ENCODE results near the gene CTNNA3. TPM values are rescaled to one million over a fixed set of nuclear protein-coding genes. Genes with fewer than 3 reads are reported as not detected.
A peak's percentile ranks its signal among the peaks of the same experiment; 100 is the strongest.

The CTNNA3 gene
- total RNA-seq, 1 experiment from 2014 or later = not detected

DNA sequence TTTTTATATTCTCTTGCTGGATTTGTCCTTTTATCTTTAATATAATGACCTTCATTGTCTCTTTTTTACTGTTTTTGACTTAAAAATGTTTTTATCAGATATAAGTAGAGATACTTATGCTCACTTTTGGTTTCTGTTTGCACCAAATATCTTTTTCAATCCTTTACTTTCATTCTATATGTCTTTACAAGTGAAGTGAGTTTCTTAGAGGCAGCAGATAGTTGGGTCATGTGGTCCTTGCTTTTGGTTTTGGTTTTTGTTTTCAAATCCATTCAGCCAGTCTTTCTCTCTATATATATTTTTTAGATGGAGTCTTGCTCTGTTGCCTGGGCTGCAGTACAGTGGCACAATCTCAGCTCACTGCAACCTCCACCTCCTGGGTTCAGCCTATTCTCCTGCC is 1702.5 kb downstream of the CTNNA3 start:
- DNase-seq (ENCODE audit: low read depth) = no peak

DNA sequence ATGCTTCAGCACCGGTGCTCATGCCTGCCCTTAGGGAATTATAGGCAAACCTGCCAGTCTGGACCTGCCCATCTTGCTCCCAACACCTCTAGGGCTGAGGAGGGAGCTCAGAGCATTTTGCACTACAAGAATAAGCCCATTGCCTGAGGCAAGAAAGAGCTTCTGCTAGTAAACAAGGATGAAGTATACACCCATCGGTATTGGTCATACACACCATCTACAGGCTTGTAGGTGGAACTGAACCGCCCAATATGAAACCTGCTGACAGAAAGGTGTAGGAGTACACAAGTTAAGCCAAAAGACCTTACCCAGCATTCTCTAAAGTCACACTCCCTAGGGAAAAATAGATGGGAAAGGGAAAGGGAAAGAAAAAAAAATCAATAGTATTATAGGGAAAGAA is 1727.1 kb downstream of the CTNNA3 start:
- no peak for DNase-seq (ENCODE audit: low read depth)

DNA sequence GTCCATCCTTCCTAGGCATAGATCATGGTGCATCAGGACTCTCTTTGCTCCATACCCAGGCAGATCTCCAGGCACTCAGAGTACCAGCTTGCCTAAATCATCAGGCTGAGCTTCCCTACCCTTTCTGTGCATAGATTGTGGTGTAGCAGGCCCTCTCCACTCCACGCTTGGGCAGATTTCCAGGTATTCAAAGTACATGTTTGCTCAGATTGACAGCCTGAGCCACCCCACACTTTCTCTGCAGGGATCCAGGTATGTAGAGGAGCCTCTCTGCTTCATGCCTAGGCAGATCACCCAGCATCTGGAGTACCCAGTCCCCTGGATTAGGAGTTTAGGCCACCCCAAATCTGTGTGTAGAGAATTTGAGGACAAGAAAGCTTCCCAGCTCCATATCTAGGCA is 1727.6 kb downstream of the CTNNA3 start:
- no peak for DNase-seq (ENCODE audit: low read depth)

DNA sequence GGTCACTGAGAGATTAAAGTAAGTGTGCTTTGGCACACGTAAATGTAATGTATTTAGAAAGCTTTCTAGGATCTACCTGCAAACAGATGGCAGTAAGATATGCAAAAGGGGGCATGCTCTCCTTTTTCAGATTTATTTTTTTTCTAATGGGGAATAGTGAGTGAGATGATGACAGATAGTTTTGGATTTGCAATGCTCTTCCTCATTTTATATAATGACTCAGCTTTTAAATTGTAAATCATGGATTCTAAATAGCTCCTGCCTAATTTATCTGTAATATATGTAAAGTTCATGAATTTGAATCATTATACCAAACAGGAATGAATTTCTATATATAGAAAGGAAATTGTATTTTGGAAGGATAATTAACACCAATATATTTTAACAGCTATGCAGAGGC is 1731.8 kb downstream of the CTNNA3 start:
- DNase-seq (ENCODE audit: low read depth) = no peak

DNA sequence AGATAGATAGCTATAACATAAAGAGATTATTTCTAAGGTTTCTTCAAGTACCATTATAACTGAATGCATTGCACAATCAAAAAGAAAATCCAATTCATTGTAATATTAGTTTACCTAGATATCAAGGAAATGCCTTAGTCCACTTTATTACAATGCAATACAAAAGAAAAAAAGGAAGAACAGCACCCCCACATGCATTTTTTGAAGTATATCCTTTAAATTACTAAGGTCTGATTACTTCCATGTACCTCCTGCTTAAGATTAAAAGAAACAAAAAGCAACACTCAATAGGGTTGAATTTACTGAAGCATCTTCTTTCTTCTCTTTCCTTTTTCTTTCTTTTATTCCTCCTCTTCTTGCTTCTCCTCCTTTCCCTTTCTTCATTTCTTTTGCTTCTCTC is 1743.9 kb downstream of the CTNNA3 start:
- no peak for DNase-seq (ENCODE audit: low read depth)

DNA sequence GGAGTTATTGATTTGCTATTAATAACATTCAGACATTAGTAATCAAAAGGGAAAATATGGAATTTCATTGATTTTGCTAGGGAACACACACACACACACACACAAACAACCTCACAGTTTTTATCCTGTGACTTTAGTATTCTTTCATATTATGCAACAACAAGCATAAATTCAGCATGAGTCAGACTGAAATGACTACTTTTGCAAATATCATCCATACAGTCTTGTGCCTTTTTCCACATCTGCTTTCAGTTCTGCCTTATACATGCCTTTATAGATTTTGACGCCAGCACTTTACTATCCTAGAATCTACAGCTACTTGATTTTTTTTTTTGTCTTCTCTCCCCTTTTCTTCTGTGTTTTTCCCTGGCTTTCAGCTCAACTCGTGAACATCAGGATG is 1745.9 kb downstream of the CTNNA3 start:
- DNase-seq (ENCODE audit: low read depth) = peak; percentile 65

DNA sequence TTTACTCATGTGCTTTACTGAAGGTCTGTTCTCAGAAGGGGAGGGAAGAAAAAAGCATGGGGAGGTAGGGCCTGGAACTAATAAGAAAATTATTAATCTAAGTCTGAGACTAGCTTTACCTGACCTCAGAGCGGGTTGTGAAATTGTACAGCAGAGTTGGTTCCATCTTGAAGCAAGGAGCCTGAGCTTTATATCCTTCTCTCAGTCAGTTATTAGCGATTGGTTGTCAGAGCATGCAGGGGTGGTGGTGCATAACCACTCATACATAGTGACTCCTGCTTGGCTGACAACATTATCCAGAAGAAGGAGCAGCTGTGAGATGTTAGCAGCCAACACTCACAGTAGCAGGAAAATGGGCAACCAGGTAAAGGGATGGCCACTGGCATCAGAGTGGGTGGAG is 1746.5 kb downstream of the CTNNA3 start:
- DNase-seq (ENCODE audit: low read depth) = no peak

DNA sequence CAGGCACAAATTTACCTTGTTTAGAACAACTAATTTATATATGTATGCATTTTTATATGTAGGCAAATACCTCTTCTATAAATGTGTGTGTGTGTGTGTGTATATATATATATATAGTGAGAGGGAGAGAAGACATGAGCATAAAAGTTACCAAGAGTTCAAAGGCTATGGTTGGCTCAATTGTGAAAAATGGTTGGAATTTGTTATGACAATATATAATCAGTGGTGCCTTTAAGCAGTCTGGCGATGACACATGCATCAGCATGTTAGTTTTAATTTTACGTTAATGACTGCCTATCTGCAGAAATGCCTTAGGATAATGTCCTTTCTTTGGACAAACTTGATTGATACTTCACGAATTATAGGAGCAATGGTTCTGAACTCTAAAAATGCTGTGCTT is 1750.9 kb downstream of the CTNNA3 start:
- DNase-seq (ENCODE audit: low read depth) = no peak

DNA sequence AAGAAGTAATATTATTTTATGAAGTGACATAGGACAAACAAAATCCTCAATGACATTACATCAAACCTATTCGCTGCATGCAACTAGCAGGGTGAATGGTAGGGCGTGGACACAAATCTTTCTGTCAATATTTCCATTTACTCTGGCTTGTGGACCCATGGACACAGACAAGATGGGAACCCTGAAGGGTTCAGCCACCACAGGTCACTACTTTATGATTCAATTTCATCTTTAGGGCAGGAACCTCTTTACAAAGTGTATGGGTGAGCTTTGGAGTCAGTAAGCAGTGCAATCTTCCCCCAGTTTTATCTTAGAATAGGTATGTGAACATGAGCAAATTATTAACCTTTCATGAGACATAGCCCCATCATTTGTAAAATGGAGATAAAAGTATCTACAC is 1752.5 kb downstream of the CTNNA3 start:
- DNase-seq (ENCODE audit: low read depth) = no peak

DNA sequence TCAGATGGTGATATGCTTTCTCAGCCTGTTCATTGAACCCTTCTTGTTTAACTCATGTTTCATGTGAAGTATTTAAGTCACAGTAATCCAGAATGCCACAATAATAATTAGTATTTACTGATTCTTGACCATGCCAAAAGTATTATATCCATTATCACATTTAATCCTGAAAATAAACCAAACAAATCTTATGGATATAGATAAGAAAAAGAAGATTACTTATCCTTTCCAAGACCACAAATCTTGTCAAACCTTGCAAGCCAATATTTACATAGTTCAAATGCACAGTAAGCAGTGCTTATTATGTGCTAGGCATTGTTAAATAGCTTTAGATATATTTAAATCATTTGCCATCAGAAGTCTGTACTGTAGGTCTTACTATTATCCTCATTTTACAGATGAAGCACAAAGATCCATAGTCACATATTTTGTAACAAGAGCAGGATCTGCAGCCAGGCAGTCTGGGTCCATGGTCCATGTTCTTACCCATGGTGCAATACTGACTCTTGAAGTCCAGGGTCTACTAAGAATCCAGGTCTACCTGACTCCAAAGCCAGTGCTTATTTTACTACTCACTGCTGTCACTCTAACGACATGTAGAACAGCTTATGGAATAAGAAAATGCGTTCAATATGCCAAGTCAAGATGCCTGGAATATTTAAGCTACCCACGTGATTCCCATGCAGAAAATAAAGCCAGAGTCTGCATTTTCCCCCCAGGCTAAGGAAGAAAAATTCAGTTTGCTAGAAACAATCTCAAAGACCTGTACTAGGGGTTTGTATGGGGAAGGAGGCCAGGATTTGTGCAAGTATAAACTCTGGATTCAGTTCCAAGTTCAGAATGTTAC is 1755.0 kb downstream of the CTNNA3 start:
- no peak for DNase-seq (ENCODE audit: low read depth)

DNA sequence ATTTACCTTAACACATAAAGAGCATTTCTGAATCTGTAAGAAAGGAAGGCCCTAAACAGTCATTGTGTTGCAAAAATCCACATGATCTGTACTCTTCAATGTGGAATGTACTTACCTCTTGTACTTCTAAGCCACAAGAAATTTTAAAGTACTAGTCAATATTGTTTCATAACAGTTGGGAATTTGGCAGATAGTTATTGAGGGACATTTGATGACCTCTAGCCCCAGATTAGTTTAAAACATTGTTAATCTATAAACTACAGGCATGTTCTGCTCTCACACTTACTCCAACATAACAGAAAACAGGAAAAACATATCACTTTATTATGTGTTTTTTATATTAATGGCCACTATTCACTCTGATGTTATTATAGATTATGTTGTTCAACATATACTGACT is 1755.9 kb downstream of the CTNNA3 start:
- no peak for DNase-seq (ENCODE audit: low read depth)

DNA sequence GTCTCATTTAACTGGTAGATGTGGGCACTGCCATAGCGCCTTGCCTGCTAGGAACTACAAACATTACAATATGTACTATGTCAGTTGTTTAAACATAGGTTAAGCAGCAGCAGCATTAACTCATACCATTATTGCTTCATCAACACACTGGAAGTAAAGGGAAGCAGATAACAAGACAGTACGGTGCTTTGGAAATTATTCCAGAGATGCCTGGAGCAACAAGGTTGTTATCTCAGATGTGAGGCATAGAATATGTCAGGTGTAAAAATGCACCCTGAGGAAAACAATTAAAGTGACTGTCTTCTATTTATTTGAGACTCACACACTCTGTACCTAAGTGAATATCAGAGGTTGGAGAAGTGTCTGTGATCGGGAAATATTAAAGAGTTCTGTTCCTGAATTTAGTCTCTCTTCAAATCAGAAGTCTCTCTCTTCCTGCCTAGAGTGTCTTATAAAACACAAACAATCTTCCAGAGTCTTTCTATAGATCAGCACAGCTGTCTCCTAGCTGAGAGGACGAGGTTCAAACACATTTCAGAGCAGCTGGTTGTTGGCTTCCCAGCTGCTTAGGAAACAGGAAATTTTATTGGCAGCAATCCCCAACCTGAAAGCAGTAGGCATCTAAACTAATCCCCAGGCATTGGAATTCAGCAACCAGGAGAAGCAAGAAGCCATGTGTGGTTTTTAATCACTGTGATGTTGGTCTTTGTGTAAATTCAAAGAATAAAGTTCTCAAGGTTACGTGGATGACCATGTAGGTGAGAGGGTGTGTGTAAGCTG is 1764.5 kb downstream of the CTNNA3 start:
- no peak for DNase-seq (ENCODE audit: low read depth)

DNA sequence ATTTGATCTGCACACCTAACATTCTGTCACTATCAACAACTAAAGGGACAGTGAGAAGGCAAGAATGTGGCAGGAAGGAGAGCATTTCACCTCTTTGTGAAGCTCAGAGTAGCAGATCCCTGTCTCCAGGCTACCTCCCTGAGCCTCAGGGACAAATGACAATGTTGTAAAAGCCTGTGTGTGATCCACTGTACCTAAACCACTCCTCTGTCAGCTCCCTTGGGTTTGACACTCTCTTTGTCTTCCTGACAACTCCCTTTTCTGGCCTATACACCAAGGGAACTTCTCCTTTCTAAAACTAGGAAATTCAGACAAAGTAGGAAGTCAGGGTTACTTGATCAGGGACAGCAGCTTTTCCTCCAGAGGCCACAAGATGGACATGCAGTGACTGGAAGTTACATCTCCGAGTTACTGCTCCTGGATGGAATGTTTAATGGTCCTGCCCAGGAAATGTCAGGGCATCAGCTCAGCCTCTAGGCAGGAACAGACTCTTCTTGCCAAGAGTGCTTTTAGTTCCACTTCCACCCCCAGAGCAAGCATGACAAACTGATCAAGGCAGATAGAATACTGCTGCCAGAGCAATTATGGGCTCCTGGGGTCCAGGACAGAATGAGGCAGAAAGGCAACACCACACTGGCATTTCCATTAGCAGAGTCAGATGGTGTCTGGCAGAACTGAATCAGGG is 1784.7 kb downstream of the CTNNA3 start:
- DNase-seq (ENCODE audit: low read depth) = peak; percentile 8

DNA sequence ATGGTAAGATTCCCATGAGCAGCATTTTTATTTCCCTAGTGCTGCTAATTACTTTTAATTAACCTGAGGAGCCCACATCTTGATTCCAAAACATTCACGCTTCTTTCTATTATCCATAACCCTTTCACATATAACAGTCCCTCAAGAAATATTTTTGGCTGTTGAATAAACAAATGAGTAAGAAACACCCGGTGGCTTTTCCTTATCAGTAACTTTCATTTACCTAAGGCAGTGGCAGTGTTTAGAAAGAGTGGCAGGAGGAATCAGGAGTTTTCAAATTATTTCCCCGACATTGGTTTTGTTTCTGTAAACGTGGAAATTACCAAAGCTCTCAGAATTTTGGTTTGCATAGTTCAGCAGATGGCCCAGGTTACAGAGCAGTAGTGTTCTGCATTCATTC is 1785.8 kb downstream of the CTNNA3 start:
- DNase-seq (ENCODE audit: low read depth) = no peak

DNA sequence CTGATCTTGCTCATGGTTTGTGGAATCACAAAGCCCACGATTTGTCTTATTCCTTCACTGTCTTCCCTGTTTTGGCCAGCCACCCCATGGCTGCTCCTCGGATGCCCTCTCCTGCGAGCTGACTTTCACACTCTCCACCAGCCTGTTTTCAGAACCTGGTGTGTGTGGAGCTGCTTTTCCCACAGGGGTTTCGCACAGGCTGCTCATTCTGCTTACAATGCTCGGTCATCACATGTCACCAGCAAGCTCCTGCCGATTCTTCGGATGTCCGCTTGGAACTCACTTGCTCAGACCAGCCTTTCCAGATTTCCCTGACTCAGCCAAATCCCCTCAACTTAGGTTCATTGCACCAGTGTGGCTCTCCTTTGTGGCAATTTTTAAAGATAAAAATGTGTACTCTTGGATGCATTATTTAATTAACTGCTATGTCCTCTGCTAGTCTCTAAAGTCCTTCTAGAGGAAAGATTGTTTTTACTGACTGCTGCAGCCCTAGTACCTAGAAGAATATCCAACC is 1788.7 kb downstream of the CTNNA3 start:
- DNase-seq (ENCODE audit: low read depth) = no peak

DNA sequence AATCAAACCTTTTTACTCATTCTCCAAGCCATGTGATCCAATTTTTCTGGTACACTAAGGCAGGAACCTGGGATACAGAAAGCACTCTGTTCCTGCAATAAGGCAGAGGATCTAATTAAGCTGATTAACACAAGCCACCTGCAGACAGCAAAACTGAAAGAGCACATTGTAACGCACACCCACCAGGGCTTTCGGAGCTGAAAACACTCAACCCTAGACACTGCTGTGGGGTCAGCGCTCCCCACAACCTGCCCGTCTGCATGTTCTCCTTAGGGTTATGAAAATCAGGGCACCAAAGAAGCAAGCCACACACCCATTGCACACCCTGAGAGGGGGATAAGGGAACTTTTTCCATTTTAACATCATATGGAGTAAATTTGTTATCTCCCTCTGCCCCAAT is 1792.4 kb downstream of the CTNNA3 start:
- no peak for DNase-seq (ENCODE audit: low read depth)

DNA sequence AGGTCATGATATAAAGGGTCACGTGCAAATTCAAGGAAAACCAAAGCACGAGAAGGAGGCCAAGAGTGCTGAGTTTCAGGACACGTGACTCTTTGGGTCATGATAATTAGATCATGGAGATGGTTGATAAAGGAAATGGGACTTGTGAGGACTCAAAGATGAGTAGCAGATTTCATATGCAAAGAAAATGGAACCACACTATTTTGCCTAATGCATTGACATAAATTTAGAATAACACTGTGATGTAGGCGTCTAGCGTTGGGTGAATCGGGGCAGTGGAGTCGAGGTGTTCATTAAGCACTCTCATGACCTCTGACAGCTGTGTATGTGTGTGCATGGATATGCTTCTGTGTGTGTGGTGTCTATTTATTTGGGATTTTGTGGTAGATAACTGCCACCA is 1795.7 kb downstream of the CTNNA3 start:
- DNase-seq (ENCODE audit: low read depth) = no peak

DNA sequence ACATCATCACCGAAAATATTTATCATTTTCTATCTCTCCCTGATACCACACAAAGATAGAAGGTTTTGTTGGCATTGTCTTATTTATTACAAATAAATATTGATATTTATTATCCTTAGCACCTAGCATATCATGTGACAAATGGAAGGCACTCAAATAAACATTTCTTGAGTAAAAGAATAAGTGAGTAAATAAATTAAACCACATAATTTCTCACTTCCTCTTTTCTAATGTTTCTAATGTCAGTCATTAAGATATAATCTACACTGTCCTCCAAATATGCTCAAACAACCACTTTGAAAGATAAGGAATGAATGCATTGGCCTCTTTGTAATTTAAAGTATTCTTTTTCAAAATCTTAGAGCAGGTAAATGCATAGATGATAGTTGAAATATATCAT is 1797.9 kb downstream of the CTNNA3 start:
- DNase-seq (ENCODE audit: low read depth) = no peak

DNA sequence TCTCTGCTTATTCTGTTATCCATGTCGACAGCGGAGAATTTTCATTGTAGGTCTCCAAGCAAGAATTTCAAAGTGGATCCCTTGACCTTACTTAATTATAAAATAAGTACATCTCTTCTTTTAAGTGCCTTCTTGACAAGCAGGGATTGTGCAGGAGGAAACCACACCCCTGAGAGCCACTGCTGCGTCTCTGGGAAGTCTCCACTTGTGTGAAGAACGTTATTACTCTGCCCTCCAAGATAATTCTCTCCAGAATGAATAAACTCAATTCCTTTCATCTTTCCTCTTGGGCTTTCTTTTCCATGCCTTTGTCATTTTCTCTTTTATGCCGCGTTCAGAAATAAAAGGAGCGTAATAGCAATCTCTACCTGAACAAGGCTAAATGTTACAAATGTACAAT is 1801.0 kb downstream of the CTNNA3 start:
- DNase-seq (ENCODE audit: low read depth) = no peak

DNA sequence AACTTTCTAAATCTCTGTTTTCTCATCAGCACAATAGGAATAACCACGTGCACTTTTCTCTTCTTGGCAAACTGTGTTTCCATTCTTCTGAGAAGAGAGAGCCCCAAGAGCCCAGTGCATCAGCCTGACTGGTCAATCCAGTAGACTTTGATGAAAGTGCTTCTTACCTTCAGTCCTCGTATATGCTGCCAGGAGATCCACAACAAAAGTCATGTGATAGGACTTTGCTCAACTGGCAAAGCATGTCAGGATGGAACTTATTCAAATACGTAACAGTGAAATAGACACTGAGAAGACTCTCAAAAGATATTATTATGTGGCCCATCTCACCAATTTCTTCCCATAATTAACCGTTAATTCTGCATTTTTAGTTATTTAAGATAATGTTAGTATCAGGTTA is 1801.6 kb downstream of the CTNNA3 start:
- DNase-seq (ENCODE audit: low read depth) = no peak

DNA sequence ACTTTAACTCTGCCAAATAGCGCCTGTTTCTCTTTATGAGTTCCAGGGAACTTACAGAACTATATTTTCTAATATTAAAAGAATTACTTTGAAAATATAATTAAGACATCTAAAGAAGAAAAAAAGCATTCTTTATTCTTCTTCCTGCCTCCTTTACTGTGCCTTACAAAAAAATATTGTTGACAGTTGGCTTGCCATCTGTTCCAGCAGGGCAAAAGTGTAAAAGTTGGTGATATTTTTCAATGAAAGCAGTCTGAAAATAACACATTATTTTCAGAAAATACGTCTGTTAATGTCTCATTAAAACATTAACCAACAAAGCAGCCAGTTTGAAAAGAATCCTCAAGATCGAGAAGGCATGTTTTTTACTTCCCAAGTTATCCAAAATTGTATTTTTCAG is 1802.3 kb downstream of the CTNNA3 start:
- no peak for DNase-seq (ENCODE audit: low read depth)

DNA sequence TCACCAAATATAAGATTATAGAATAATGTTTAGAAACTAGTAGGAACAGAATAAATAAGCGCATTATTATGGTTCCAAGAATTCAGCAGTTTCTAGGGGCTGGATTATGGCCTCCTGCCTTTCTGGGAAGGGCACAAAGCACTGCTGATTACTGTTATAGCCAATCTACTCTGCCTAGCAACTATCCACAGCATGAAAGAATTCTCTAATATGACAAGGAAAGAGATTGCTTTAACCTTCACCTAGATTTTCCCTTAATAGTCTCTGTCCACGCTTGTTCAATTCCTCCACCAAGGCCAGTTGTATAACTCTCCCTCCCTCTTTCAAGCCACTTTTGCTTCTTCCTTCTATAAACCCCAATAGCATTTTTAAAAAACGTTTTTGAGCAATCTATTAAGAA is 1803.7 kb downstream of the CTNNA3 start:
- no peak for DNase-seq (ENCODE audit: low read depth)
